Activated T-cell treated with anti-CD3 and anti-CD28 coated beads, Interleukin-2, amount 50 U/mL, for 4 hours (primary cell): ENCODE measurements around the gene NCAPG2. TPM values are rescaled to one million over a fixed set of nuclear protein-coding genes. Genes with fewer than 3 reads are reported as not detected.

Experiments used
- ATAC-seq, 2 donors: fragments of 200-7000 bp; cut with Tn5 transposase; one replicate each; pipeline ENCODE4 v1.10.0; 2021
- DNase-seq: peaks from one replicate; pipeline ENCODE4 v3.0.0-alpha.2; 2020
- H3K27me3 Mint-ChIP-seq: one replicate; pipeline ENCODE4 v1.8.0; 2021; ENCODE audit warnings: low read depth, mixed read lengths
- H3K36me3 Mint-ChIP-seq: one replicate; pipeline ENCODE4 v1.8.0; 2022; ENCODE audit warnings: mixed read lengths; ENCODE audit not compliant: insufficient read depth
- H3K4me1 Mint-ChIP-seq: one replicate; pipeline ENCODE4 v1.8.0; 2021; ENCODE audit warnings: low read depth, mixed read lengths
- H3K4me3 Mint-ChIP-seq: one replicate; pipeline ENCODE4 v1.8.0; 2021; ENCODE audit warnings: mild to moderate bottlenecking, moderate library complexity, mixed read lengths
- H3K9me3 Mint-ChIP-seq: one replicate; pipeline ENCODE4 v1.8.0; 2021; ENCODE audit warnings: mixed read lengths
- total RNA-seq, 3 donors: library from RNA; stranded (reverse); gene quantifications; one replicate each; pipeline ENCODE4 v1.2.1, GENCODE V29; 2021

NCAPG2 gene, protein sequence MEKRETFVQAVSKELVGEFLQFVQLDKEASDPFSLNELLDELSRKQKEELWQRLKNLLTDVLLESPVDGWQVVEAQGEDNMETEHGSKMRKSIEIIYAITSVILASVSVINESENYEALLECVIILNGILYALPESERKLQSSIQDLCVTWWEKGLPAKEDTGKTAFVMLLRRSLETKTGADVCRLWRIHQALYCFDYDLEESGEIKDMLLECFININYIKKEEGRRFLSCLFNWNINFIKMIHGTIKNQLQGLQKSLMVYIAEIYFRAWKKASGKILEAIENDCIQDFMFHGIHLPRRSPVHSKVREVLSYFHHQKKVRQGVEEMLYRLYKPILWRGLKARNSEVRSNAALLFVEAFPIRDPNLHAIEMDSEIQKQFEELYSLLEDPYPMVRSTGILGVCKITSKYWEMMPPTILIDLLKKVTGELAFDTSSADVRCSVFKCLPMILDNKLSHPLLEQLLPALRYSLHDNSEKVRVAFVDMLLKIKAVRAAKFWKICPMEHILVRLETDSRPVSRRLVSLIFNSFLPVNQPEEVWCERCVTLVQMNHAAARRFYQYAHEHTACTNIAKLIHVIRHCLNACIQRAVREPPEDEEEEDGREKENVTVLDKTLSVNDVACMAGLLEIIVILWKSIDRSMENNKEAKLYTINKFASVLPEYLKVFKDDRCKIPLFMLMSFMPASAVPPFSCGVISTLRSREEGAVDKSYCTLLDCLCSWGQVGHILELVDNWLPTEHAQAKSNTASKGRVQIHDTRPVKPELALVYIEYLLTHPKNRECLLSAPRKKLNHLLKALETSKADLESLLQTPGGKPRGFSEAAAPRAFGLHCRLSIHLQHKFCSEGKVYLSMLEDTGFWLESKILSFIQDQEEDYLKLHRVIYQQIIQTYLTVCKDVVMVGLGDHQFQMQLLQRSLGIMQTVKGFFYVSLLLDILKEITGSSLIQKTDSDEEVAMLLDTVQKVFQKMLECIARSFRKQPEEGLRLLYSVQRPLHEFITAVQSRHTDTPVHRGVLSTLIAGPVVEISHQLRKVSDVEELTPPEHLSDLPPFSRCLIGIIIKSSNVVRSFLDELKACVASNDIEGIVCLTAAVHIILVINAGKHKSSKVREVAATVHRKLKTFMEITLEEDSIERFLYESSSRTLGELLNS
- 10 to 100 TPM; 19.7 to 26.2 (median 20.7) TPM for total RNA-seq

DNA sequence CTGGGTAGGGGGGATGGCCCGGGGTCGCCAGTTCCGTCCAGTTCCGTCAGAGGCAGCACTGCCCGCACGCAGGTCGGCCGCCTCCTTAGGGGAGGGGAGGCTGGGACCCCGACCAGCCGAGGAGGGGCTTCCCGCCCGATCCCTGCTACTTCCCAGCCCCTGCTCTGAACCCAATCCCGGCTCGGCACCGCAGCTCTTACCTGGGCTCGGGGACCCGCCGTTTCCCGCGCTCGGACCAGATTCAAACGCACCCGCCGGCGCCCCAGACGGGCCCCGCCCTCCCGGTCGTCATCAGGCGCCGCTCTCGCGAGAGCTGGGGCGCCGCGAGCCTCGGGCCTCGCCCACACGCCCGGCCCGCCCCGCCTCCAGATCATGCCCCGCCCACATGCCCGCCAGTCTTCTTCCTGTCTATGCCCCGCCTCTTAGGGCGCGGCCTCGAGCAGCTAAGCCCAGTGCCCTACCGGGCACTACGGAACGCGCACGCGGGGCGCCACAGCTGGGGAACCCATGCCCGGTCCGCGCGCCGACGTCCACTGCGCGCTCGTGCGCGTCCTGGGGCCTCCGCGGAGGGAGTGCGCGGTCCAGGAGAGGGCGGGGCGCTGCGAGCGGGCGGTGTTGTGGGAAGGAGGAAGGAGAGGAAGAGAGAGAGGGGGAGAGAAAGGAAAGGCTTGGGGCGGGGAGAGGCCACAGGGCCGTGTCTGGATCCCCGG lies at the start of gene NCAPG2:
Gene NCAPG2 (minus strand): TSS at position 281 of the 710 bp plus-strand sequence. CDS start 2,905 bp downstream, outside the sequence.
- DNase-seq (peak; percentile 98), ATAC-seq (peak; percentile 98)
- H3K4me1 Mint-ChIP-seq, result peaks cover 21% of the 10 kb centered on the region
- peak within 1 kb of the TSS; percentile 84 for H3K4me3 Mint-ChIP-seq
- no peaks in the 10 kb centered on the region for H3K27me3 Mint-ChIP-seq
- H3K9me3 Mint-ChIP-seq, result no peaks in the 10 kb centered on the region
- peaks cover 1% of the 10 kb centered on the region for H3K36me3 Mint-ChIP-seq

DNA sequence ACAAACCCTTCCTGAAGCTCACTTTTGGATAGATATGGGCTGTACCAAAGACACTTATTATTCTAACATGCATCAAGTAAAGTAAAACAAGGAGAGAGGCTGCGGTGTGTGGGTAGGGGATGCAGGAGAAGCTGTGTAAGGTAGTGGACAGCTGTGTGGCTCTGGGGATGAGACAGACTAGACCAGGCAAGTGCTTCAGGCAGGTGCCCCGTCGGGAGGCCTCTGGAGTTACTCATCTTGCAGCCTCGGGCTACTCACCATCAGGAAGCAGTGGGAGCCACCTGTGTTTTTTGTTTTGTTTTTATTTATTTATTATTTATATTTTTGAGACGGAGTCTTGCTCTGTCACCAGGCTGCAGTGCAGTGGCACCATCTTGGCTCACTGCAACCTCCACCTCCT lies 49.3 kb upstream of the NCAPG2 start:
- ATAC-seq, result no peak
- no peak for DNase-seq

DNA sequence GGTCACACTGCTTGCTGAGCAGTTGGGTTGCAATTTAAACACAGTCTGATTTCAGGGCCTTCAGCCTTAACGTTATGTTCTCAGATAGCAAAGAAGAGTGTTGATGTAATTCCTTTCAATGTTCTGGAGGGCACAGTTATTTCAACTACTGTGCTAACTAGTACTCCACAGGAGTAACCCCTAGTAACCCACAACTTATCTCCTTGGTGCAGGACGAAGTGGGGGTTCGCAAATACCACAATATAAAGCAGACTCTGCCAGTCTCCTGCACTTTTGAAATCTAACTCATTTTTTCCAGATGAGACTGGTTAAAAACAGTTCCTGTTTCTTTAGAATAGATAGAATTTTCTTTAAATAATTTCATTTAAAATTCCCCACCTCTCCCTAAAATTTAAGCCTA lies 47.1 kb upstream of the NCAPG2 start:
- ATAC-seq, result no peak
- DNase-seq, result no peak
- Mint-ChIP-seq H3K4me1 (no peaks in the 10 kb centered on the region), H3K9me3 (no peaks in the 10 kb centered on the region), H3K4me3 (no peak overlapping the region), H3K36me3 (peaks cover 26% of the 10 kb centered on the region), H3K27me3 (no peaks in the 10 kb centered on the region)

More for the DNA sequence above, 49.3 kb upstream of the NCAPG2 start:
- Mint-ChIP-seq H3K27me3 (no peaks in the 10 kb centered on the region), H3K4me1 (peaks cover 3% of the 10 kb centered on the region), H3K4me3 (no peak overlapping the region), H3K9me3 (no peaks in the 10 kb centered on the region), H3K36me3 (peaks cover 40% of the 10 kb centered on the region)

DNA sequence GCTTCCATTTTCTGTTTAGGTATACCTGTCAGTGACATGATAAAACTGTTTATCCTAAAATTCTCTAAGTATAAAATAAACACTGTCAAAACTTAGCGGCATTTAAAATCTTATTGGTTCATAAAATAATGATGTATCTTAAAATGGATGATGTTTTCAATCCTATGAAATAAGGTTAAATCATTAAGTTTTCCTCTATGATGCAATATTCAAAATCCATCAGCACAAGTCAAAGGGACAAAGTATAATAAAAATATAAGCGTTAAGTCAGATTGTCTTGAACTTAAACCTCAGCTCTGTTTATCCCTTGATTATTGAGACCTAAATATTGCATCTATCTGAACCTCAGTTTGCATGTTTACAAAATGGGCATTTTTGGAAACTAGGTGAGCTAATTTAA lies 46.6 kb upstream of the NCAPG2 start:
- H3K4me3 Mint-ChIP-seq, result no peak overlapping the region
- H3K27me3 Mint-ChIP-seq, result no peaks in the 10 kb centered on the region
- DNase-seq (no peak), ATAC-seq (no peak)
- no peaks in the 10 kb centered on the region for H3K9me3 Mint-ChIP-seq
- H3K36me3 Mint-ChIP-seq, result peaks cover 27% of the 10 kb centered on the region
- no peaks in the 10 kb centered on the region for H3K4me1 Mint-ChIP-seq

DNA sequence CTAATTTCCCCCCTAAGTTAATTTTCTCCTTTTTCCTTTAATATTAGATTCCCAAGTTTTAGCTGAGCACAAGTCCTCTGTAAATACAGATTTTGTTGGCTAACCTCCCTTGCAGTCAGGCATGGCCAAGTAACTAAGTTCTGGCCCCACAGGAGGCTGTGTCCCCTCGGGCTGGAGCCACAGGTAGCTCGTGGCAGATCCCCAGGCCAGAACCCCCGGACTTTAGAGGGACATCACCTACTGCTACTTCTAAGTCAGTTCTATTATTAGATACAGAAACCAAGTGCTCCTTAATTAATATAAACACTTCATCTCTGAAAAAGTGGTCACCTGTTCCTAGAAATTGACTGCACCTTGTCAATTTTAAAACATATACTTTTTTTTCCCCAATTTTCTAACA lies 46.1 kb upstream of the NCAPG2 start:
- Mint-ChIP-seq H3K27me3 (no peaks in the 10 kb centered on the region), H3K36me3 (peaks cover 27% of the 10 kb centered on the region), H3K9me3 (no peaks in the 10 kb centered on the region), H3K4me3 (no peak overlapping the region), H3K4me1 (no peaks in the 10 kb centered on the region)
- ATAC-seq (no peak), DNase-seq (no peak)

DNA sequence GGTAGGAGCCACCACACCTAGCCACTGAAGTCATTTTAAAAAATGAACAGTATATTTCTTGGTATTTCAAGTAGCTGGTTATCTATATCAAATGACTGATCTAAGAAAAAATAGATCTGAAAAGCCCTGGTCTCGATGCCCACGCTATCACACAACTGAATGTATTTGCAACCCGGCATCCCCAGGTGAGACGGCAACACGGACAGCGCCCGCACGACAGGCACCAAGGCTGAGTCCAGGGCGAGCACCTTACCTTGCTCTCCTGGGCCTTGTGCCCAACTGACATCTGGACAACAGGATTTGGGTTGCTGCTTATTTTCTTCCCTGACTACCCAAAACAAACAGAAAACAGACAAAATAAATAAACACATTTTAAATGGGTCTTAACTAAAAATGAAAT lies 44.8 kb upstream of the NCAPG2 start:
- DNase-seq, result no peak
- no peak for ATAC-seq
- Mint-ChIP-seq H3K4me3 (no peak overlapping the region), H3K27me3 (no peaks in the 10 kb centered on the region), H3K9me3 (no peaks in the 10 kb centered on the region), H3K4me1 (no peaks in the 10 kb centered on the region), H3K36me3 (peaks cover 29% of the 10 kb centered on the region)

DNA sequence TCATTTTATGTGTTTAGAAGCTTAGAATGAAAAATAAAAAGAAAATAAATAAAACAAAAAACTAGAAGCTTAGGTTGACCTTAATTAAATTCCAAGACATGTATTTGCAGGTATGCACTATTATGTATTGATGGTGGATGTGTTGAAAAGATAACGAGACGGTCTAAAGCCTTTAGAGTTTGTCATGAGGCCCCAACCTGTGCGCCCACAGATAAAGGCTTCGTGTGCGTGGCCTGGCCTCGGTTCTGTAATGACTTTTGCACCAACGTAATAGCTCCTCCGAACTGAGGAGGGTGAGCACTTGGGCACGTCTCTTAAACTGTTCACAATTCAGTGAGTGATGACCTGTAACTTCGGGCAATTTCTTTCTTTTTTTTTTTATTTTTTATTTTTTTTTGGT lies 43.7 kb upstream of the NCAPG2 start:
- peaks cover 34% of the 10 kb centered on the region for H3K36me3 Mint-ChIP-seq
- no peak for DNase-seq
- no peaks in the 10 kb centered on the region for H3K4me1 Mint-ChIP-seq
- H3K4me3 Mint-ChIP-seq, result no peak overlapping the region
- no peaks in the 10 kb centered on the region for H3K9me3 Mint-ChIP-seq
- H3K27me3 Mint-ChIP-seq, result no peaks in the 10 kb centered on the region
- ATAC-seq, result no peak

DNA sequence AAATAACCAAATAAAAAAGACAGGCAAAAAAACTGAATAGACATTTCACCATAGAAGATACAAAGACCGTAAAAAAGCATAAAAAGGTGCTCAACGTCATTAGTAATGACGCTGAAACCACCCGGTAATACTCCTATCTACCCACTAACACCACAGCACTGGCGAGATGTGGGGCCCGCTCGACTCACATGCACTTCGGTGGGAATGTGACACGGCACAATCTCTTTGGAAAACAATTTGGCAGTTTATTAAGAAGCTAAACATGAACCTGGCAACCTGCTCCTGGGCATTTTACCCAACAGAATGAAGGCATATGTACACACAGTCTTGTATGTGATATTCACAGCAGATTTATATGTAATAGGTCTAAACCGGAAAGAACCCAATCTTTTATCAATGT lies 42.8 kb upstream of the NCAPG2 start:
- no peak for DNase-seq
- H3K9me3 Mint-ChIP-seq, result no peaks in the 10 kb centered on the region
- no peak for ATAC-seq
- no peaks in the 10 kb centered on the region for H3K27me3 Mint-ChIP-seq
- H3K4me1 Mint-ChIP-seq, result no peaks in the 10 kb centered on the region
- peaks cover 43% of the 10 kb centered on the region for H3K36me3 Mint-ChIP-seq
- no peak overlapping the region for H3K4me3 Mint-ChIP-seq

DNA sequence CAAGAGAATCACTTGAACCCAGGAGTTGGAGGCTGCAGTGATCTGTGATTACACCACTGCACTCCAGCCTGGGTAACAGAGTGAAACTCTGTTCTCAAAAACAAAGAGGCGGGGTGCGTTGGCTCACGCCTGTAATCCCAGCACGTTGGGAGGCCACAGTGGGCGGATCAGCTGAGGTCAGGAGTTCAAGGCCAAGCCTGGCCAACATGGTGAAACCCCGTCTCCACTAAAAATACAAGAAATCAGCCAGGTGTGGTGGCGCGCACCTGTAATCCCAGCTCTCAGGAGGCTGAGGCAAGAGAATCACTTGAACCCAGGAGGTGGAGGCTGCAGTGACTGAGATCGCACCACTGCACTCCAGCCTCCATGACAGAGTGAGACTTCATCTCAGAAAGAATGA lies 42.4 kb upstream of the NCAPG2 start:
- no peaks in the 10 kb centered on the region for H3K27me3 Mint-ChIP-seq
- DNase-seq (no peak), ATAC-seq (no peak)
- H3K36me3 Mint-ChIP-seq, result peaks cover 45% of the 10 kb centered on the region
- no peak overlapping the region for H3K4me3 Mint-ChIP-seq
- no peaks in the 10 kb centered on the region for H3K4me1 Mint-ChIP-seq
- H3K9me3 Mint-ChIP-seq, result no peaks in the 10 kb centered on the region

DNA sequence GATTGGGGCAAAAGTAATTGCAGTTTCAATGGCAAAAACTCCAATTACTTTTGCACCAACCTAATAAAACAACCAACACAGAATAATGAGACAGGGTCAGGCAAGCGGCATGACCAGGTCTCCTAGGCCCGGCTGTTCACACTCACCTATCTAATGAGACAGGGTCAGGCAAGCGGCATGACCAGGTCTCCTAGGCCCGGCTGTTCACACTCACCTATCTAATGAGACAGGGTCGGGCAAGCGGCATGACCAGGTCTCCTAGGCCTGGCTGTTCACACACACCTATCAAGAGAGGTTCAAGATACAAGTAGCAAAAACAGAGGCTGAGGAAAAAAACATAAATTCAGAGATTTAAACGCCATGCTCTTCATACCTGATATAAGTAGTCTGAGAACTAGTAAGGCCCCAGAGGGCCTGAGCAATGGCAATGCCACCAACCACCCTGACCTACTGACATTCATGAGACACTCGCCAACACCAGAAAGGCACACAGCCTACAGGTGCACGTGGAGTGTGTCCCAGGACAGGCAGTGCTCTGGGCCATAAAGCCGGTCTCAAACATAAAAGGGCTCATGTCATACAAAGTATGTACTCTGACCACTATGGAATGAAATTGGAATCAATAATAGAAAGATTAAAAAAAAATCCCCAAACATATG lies 40.6 kb upstream of the NCAPG2 start:
- DNase-seq (no peak), ATAC-seq (no peak)
- no peaks in the 10 kb centered on the region for H3K9me3 Mint-ChIP-seq
- no peak overlapping the region for H3K4me3 Mint-ChIP-seq
- peaks cover 4% of the 10 kb centered on the region for H3K4me1 Mint-ChIP-seq
- H3K27me3 Mint-ChIP-seq, result no peaks in the 10 kb centered on the region
- peaks cover 47% of the 10 kb centered on the region for H3K36me3 Mint-ChIP-seq

DNA sequence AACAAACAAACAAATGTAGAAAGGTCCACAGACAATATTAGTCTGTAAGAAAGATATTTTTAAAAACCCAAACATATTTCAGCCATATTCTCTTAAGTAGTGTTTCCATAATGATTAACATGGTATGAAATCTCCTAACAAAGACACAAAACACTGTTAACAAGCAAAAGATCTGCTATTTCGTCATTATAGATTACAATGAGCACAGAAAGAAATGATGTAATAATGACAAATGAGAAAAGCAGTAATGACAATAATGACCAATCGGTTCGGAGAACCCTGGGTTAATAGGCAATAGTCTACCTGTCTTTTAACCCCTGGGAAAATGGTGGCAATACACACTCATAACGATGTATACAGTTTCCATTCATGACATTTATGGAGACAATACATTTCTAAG lies 39.5 kb upstream of the NCAPG2 start:
- no peak for ATAC-seq
- Mint-ChIP-seq H3K36me3 (peaks cover 44% of the 10 kb centered on the region), H3K27me3 (no peaks in the 10 kb centered on the region), H3K4me1 (peaks cover 4% of the 10 kb centered on the region), H3K4me3 (no peak overlapping the region), H3K9me3 (no peaks in the 10 kb centered on the region)
- DNase-seq, result no peak

DNA sequence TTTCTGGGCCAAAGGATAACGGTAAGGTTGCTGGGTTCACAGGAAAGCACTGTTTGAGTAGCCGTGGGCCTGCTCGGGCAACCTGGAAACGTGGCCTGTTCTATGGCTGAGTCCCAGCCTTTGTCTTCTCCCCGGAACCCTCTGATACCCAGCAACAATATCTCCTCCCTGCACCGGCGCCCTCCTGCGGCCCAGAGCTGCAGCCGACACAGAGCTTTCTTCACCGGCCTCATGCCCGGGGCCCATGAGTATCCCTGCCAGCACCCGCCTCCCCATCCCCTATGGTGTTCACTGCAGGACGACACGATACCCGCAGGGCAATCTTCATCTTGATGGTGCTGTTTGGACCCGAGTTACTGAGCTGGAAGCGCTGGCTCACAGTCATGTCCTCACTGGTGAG lies 38.6 kb upstream of the NCAPG2 start:
- Mint-ChIP-seq H3K4me3 (no peak overlapping the region), H3K36me3 (peaks cover 49% of the 10 kb centered on the region), H3K4me1 (peaks cover 4% of the 10 kb centered on the region), H3K27me3 (no peaks in the 10 kb centered on the region), H3K9me3 (no peaks in the 10 kb centered on the region)
- DNase-seq (no peak), ATAC-seq (no peak)

DNA sequence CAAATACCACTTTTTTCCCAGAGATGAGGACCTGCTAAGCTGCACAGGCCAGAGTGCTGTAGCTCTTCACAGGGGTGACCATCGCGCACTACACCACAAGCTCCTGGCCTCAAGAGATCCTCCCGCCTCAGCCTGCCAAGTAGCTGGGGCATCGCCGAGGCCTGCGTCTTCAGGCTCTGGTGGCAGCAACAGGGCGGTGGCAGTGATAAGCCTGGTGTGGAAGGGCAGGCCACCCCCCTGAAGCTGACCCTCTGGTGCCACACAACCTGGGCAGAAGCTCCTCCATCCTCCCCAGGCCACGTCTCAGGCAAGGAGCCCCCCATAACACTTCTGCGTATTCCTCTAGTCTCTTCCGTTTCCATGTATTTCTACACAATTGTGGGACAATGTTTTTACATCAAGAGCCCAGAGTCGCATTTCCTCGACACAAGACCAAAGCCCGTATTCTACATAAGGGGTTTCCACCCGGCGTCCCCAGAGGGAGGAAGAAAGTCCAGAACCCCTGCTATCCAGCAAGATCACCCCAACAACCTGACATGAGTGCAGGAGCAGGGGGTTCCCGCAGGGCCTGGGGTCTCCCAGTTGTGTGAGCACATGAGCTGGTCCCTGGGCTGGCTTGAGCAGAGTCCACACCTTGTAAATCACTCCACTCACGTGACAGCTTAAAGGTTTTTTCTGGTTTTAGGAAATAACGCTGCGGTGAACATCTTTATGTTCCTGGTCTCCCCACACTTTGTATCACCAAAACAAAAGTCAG lies 37.6 kb upstream of the NCAPG2 start:
- DNase-seq (no peak), ATAC-seq (no peak)
- Mint-ChIP-seq H3K27me3 (no peaks in the 10 kb centered on the region), H3K4me1 (peaks cover 4% of the 10 kb centered on the region), H3K9me3 (no peaks in the 10 kb centered on the region), H3K36me3 (peaks cover 48% of the 10 kb centered on the region), H3K4me3 (no peak overlapping the region)
